H54 (cell line): Measurements from ENCODE around the gene GALNT17.
"Not testable (repeated sequence)": the region's sequence is repeated elsewhere in the genome, so short reads cannot be mapped to it uniquely, and the experiment has no call there.

ENCODE experiments used
- DNase-seq: peaks from one replicate; pipeline ENCODE4 v3.0.0; 2011; ENCODE audit warnings: low spot score, mixed read lengths; ENCODE audit not compliant: insufficient read length
- FAIRE-seq: peaks from 3 replicates; lab custom pipeline; 2011; peaks lifted over from hg19 to GRCh38; lab: Jason Lieb, UNC
- POLR2A ChIP-seq: IDR thresholded peaks from 2 replicates; pipeline ENCODE4 v1.6.1; 2011; ENCODE audit warnings: low read depth, mild to moderate bottlenecking, low read length

GALNT17 gene

DNA sequence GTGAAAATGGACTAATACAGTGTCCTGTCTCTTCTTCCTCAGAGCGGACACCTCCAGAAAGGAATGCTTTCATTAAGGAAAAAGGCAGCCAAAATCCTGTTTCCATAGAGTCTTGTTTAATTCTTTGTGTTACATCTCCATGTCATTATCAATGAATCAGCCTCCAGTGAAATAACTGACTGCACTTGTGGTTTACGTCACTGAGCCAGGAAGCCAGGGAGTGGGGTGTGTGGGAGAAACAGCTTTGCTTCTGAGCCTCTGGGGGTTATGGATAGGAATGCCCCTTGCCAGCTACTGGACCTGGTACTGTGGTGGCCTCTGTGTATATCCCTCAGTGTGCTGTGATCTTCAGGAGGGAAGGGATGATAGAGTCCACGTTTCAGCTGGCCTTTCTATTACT, 416.8 kb downstream of the GALNT17 start:
- DNase-seq (no peak), FAIRE-seq (no peak)
- TF ChIP-seq POLR2A = no peak

DNA sequence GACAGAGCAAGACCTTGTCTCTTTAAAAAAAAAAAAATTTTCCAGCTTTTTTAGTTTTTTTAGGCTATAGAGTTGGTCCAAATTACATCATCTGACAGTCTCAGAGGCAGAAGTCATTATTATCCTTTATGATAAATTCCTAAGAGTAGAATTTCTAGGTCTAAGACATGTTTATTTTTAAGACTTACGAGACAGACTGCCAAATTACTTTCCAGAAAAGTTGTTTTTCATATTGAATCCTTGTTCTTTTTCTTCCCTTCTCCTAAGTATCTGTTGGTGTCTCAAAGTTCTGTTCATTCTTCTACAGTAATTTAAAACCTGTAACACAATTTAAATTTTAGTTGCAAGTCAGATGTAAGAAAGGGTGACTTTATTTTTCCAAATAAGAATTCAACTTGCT, 421.4 kb downstream of the GALNT17 start:
- DNase-seq = no peak
- no peak for TF ChIP-seq POLR2A
- FAIRE-seq = no peak

DNA sequence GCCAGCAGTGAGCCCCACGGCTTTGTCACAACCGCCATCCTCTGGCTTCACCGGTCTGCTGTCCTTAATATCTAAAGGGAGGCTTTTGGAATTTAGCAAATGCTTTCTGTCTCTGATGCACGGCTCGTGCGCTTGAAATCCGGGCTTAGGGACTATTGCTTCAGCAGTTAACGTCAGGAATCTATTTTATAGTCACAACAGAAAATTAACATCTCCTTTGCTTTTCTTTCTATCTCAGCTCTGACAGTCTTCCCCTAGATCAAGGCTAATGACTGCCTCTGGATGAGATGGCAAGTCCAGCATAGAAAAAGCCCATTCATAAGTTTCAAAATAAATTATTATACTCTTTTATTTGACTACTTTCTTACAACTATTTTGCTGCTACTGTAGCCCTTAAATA, 423.8 kb downstream of the GALNT17 start:
- FAIRE-seq (no peak), DNase-seq (no peak)
- TF ChIP-seq POLR2A = no peak

DNA sequence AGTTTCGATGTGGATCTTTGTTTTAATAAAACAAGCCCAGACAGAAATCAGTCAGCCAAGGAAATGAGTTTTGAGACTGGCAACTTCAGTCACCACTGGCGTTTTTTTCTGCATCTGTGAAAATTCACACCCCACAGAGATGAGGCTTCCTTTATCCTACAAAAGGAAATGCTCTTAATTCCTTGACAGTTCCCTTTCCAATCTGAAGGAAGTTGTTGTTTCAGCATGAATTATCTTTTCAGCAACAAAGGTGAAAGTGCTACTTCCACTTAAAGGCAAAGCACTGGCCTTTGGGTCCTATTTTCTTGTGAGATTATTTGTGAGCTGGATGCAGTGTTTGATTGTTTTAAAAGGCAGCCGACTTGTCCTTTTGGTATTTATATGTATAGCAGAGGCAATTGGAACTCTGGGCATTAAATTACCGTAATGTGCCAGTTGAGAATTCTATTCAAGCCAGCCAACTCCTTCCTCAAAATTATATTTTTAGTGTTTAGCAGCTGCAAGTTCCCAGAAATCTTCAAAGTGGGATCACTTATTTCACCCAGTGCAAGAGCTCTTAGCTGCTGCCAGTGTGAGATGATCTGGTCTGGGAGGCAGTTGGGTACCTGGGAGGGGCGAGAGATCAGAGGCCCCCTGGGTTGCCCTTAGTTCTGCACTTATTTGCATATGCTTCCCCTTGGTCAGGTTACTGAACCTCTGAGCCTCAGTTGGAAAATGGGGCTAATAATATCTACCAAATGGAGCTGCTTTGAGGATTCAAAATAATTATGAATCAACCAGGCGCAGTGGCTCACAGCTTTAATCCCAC, 427.1 kb downstream of the GALNT17 start:
- no peak for TF ChIP-seq POLR2A
- FAIRE-seq (no peak), DNase-seq (no peak)

DNA sequence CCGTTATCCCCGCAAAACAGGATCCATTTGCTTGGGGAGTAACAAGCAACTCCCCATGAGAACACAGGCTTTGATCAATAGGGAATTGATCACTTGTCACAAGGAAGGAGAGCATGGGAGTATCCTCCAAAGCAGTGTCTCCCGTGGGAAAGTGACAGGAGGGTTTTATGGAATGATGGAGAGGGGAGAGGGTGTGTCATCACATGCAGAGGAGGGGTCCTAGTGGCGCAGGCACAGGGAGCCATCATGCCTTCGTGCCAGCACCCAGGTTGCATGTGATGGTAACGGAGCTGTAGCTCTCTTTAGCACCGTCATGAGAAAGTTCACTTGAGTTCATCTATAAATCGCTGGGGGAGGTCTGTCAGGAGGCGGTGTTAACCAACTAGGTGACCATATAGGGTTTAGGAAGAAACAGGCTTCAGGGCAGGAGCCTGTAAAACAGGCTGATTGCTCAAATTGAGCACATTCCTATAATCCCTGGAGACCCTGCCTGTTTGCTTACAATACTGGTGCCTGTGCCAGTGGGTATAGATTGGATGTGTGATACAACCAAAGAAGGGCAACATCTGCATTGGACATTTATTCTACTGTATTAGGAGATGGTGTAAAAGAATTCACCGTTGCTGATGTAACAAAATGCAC, 428.5 kb downstream of the GALNT17 start:
- DNase-seq = no peak
- FAIRE-seq = no peak

DNA sequence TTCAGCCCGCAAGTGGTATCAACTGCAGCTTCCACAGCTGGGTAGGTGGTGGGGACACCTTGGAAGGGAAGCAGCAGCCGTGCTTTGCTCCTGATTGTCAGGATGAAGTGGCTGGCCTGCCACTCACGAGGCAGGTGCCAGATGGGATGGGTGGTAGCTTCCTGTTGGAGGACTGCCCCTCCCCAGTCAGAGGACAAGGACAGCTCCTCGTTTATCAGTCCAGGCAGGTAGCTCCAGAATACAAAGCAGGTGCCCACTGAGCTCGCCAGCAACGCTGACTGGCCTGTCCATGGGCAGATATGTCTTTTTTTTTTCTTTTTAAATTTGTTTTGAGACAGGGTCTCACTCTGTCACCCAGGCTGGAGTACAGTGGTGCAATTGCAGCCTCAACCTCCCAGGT, 431.3 kb downstream of the GALNT17 start:
- TF ChIP-seq POLR2A = no peak
- DNase-seq (no peak), FAIRE-seq (no peak)

More for the DNA sequence above, 428.5 kb downstream of the GALNT17 start:
- no peak for TF ChIP-seq POLR2A

DNA sequence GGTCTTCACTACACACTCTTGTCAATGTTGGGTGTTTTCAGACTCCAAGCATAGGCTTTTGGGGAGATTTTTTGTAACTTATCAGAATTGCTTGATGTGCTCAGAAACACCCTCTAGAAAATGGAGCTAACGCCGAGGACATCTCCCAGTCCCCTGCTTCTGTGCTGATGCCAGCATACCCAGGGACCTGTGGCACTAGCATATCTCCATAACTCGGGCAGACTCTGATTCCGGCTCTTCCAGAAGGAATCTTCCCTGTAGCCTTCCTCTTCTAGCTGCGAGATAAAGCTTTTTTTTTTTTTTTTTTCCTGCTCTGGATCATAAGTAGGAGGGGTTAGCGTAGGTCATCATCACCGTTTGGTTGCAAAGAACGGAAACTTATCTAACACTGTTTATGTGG, 434.4 kb downstream of the GALNT17 start:
- DNase-seq (no peak), FAIRE-seq (no peak)
- no peak for TF ChIP-seq POLR2A

DNA sequence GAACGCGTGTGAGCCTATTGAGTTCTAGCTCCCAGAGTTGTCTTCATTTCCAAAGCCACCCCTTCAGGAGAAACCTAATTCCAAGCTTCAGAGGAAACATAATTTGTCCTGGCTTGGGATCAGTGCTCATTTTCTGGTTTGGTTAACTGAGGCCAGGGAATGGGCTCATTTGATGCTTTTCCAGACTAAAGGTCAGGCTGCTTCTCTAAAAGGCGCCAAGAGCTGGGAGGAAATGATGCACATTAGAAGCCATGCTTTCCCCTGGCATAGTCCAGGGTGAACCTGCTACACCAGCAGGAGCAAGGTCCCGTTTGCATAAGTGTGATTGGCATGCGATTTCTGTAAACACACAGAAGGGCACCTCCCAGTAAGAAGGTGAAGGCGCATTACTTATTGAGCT, 435.0 kb downstream of the GALNT17 start:
- no peak for TF ChIP-seq POLR2A
- DNase-seq = no peak
- no peak for FAIRE-seq

DNA sequence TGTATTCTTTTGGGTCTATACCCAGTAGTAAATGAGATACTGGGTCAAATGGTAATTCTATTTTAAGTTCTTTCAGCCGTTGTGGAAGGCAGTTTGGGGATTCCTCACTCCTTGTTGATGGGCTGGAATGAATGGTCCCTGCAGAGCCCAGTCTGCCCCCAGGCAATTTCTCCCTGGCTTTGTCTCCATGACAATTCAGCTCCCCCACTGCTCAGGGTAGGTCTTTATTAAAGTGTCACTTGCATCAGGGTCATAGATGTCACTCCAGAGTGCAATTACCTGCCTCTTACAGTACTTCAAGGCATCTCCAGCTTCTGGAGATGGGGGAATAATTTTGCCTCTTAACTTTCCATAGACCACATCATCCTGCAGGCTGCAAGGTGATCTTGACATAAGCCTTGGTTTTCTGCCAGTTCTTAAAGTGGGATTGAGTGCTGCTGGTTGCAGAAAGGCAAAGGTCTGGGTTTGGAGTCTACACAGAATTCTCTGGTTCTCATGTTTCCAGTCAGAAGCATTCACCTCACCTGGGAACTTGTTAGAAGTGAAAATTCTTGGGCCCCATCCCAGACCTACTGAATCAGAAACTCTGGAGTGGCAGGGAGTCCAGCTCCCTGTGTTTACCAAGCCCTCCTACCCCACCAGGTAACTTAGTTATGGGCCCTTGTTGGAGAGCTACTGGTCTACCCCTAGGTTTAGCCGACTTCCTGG, 442.4 kb downstream of the GALNT17 start:
- no peak for FAIRE-seq
- TF ChIP-seq POLR2A = no peak
- no peak for DNase-seq

DNA sequence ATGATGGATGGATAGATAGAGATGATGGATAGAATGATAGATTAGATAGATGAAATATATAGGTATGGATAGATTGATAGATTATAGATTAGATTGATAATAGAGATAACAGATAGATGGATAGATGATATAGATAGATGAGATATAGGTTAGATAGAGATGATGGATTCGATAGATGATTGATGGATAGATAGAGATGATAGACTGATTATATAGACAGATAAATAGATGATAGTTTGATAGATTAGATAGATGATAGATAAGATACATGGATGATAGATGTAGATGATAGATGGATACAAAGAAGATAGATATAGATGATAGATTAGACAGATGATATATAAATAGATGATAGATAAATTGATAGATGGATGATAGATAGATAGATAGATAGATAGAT, 448.1 kb downstream of the GALNT17 start:
- TF ChIP-seq POLR2A = no peak
- FAIRE-seq = no peak

DNA sequence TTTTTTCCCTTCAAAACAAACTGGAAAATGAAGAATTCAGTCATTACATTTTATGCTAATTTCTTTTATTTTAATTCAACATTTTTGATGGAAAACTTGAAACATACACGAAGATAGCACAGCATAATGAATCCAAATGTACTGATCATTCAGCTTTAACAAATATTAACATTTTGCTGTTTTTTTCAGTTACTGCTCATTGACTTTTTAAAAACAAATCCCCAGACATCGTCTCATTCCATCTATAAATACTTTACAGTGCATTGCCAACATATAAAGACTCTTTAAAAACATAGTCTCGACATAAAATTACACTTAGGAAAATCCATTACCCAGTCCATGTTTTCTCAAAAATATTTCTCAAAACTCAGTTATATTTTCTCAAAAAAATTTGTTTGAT, 452.3 kb downstream of the GALNT17 start:
- no peak for FAIRE-seq
- TF ChIP-seq POLR2A = no peak
- no peak for DNase-seq

More for the DNA sequence above, 448.1 kb downstream of the GALNT17 start:
- DNase-seq = no peak

DNA sequence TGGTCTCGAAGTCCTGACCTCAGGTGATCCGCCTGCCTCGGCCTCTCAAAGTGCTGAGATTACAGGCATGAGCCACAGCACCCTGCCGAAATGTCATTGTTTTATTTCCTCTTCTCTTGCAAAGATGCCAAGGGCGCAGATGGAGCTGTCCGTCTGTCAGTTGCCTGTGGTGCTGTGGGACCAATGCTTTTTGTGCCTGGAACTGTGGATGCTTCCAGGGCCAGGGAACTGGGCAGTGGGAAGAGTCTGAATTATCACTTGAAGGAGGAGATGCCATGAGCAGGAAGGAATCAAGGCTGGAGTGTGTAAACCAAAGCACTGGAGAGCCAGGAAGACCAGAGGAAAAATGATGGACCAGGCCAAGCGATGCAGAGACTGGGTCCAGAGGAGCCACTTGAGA, 459.9 kb downstream of the GALNT17 start:
- TF ChIP-seq POLR2A = no peak
- DNase-seq = no peak
- no peak for FAIRE-seq

DNA sequence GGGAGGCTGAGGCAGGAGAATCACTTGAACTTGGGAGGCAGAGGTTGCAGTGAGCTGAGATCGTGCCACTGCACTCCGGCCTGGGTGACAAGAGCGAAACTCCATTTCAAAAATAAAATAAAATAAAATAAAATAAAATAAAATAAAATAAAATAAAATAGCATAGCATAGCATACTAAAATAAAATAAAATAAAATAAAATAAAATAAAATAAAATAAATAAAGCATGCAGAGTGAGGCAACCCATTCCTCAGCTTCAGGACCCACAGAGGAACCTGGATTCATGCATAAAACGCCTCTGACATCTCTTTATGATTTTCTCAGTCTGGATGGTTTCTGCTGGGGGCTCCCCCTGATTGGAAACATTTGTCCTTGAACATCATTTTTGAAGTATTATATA, 460.4 kb downstream of the GALNT17 start:
- DNase-seq, FAIRE-seq: not testable (repeated sequence)

DNA sequence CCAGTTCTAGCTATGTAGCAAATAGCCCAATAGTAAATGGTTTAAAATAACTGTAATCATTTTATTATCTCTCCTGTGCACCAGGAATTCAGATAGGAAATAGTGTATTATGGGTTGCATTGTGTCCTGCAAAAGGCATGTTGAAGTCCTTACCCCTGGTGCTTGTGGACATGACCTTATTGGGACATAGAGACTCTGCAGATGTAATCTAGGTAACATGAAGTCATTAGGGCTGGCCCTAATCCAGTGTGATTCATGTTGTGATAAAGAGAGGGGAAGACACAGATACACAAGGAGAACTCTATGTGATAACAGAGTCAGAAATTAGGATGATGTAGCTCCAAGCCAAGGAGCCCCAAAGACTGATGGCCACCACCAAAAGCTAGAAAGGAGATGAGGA, 462.8 kb downstream of the GALNT17 start:
- DNase-seq (no peak), FAIRE-seq (no peak)
- no peak for TF ChIP-seq POLR2A
